ENCODE results near the gene FILIP1L.

DNA sequence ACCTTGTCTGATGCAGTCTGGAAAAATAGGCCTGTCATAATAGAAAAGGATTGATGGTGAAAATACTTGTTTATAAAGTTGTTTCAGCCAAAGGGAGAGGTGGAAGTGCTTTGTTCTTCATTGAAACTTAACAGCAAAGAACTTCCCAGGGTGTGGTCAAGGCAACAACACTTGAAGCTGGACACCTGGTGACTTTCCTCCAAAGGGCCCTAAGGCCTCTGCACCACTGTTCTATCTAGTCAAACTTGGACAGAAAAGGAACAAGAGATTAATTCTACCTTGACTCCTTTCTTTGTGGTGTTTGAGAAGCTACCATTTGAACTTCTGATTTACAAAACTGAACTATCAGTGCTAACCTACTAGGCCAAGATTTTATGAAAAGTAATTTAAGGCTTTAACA is 194.6 kb downstream of the FILIP1L start:
- no peak for TF ChIP-seq CTCF (IDR thresholded peaks at IDR 0.05)
- TF ChIP-seq EZH2 (IDR thresholded peaks at IDR 0.05; ENCODE audit: borderline replicate concordance, insufficient read depth, low read depth, low read length, poor library complexity, severe bottlenecking): no peak

All from B cell (primary cell).